ENCODE measurements around the gene CTAG1A. TPM values are rescaled to one million over a fixed set of nuclear protein-coding genes. Genes with fewer than 3 reads are reported as not detected.
A peak's percentile ranks its signal among the peaks of the same experiment; 100 is the strongest.
"Not testable (repeated sequence)": the region's sequence is repeated elsewhere in the genome, so short reads cannot be mapped to it uniquely, and the experiment has no call there.

CTAG1A gene
- total RNA-seq, 2 donors from 2014 or later: not detected

DNA sequence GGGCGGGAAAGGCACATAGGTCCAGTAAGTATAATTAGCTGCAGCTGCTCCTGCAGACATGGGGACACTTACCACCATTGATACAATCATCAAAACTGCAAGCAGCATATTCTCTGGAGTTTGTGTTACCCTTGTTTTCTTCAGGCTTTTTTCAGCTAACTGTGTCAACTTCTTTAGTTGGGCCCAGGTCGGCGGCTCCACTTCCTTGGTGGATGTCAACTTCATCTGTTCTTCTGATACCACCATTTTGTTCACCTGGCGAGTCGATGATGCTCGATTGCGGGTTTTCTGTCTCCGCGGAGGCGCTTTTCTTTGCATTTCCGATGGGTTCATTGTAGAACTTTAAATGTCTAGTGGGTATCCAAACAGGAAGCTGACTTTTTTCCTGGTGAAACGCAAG is 26.2 kb downstream of the CTAG1A start:
- H3K9ac ChIP-seq (ENCODE audit: extremely low read depth, low read length, poor library complexity, severe bottlenecking); H3K4me3 Mint-ChIP-seq; H3K27me3 Mint-ChIP-seq (ENCODE audit: insufficient read depth); H3K27ac ChIP-seq (ENCODE audit: low read depth, low read length); H3K36me3 Mint-ChIP-seq (ENCODE audit: low read depth); H3K4me1 Mint-ChIP-seq; H3K4me1 ChIP-seq (ENCODE audit: control insufficient read depth, insufficient read depth, low read length); H3K27ac Mint-ChIP-seq; H3K36me3 ChIP-seq (ENCODE audit: control insufficient read depth, insufficient read depth, low read length); H3K9me3 ChIP-seq (ENCODE audit: control insufficient read depth, low read length); H3K4me3 ChIP-seq (ENCODE audit: low read length); DNase-seq; H3K27me3 ChIP-seq (ENCODE audit: control insufficient read depth, insufficient read depth, low read length, poor library complexity, severe bottlenecking): not testable (repeated sequence)
- H3K9me3 Mint-ChIP-seq: peaks cover 48% of the 10 kb centered on the region
- 84 to 90% methylated on average over 4 to 6 of the region's 12 CpGs for WGBS, 2 experiments (ENCODE audit: insufficient coverage in 1 of 2, insufficient read length in 1 of 2)

DNA sequence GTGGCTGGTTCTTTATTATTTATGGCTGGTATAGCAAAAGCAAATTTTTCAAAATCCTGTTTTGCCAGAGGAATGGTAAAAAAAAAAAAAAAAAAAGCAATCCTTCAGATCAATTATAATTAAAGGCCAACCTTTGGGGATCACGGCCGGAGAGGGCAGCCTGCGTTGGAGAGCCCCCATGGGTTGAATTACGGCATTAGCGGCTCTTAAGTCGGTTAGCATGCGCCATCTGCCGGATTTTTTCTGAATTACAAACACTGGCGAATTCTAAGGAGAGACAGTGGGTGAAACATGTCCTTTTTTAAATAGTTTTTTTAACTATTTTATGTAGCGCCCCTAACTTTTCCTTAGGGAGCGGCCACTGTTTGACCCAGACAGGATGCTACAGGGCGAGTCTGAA is 28.7 kb downstream of the CTAG1A start:
- not testable (repeated sequence) for H3K9me3 ChIP-seq (ENCODE audit: control insufficient read depth, low read length); H3K4me1 Mint-ChIP-seq; H3K4me3 Mint-ChIP-seq; H3K27me3 ChIP-seq (ENCODE audit: control insufficient read depth, insufficient read depth, low read length, poor library complexity, severe bottlenecking); DNase-seq; H3K36me3 Mint-ChIP-seq (ENCODE audit: low read depth); H3K9ac ChIP-seq (ENCODE audit: extremely low read depth, low read length, poor library complexity, severe bottlenecking); H3K27ac ChIP-seq (ENCODE audit: low read depth, low read length); H3K36me3 ChIP-seq (ENCODE audit: control insufficient read depth, insufficient read depth, low read length); H3K27ac Mint-ChIP-seq; H3K4me3 ChIP-seq (ENCODE audit: low read length); H3K27me3 Mint-ChIP-seq (ENCODE audit: insufficient read depth); H3K4me1 ChIP-seq (ENCODE audit: control insufficient read depth, insufficient read depth, low read length)
- no CpG with 5 or more reads among the region's 12 CpGs for WGBS, 2 experiments (ENCODE audit: insufficient coverage in 1 of 2, insufficient read length in 1 of 2)
- peaks cover 31% of the 10 kb centered on the region for H3K9me3 Mint-ChIP-seq

DNA sequence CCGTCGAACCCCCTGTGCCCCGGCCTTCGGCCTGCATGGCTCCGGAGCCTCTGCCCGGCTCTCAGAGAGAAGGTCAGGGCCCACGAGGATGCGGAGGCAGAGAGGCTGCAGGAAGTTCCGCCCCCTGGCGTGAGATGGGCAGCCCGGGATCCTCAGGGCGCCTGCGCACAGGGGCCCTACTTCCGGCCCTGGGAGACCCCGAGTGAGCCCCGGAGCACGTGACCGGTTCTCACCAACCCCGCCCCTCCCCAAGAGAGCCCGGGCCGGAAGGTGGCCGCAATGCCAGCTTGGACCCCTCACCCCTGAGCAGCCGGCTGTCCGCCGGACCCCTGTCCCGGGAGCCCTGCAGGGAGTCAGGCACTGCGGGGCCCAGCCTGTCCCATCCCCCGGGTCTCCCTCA is 34.2 kb downstream of the CTAG1A start, which contains the start of gene CTAG1B:
Gene CTAG1B, minus strand, starts transcription at position 101 of the 400 bp plus-strand sequence. Its CDS starts 64 bp downstream, at position 37.
- H3K36me3 Mint-ChIP-seq (ENCODE audit: low read depth); H3K27me3 Mint-ChIP-seq (ENCODE audit: insufficient read depth); H3K4me1 Mint-ChIP-seq; DNase-seq; H3K27me3 ChIP-seq (ENCODE audit: control insufficient read depth, insufficient read depth, low read length, poor library complexity, severe bottlenecking); H3K9me3 Mint-ChIP-seq; H3K4me3 ChIP-seq (ENCODE audit: low read length); H3K36me3 ChIP-seq (ENCODE audit: control insufficient read depth, insufficient read depth, low read length); H3K27ac Mint-ChIP-seq; H3K9me3 ChIP-seq (ENCODE audit: control insufficient read depth, low read length); H3K9ac ChIP-seq (ENCODE audit: extremely low read depth, low read length, poor library complexity, severe bottlenecking); H3K4me3 Mint-ChIP-seq; H3K27ac ChIP-seq (ENCODE audit: low read depth, low read length); H3K4me1 ChIP-seq (ENCODE audit: control insufficient read depth, insufficient read depth, low read length): not testable (repeated sequence)
- WGBS, 2 experiments (ENCODE audit: insufficient coverage in 1 of 2, insufficient read length in 1 of 2): no CpG with 5 or more reads among the region's 28 CpGs

DNA sequence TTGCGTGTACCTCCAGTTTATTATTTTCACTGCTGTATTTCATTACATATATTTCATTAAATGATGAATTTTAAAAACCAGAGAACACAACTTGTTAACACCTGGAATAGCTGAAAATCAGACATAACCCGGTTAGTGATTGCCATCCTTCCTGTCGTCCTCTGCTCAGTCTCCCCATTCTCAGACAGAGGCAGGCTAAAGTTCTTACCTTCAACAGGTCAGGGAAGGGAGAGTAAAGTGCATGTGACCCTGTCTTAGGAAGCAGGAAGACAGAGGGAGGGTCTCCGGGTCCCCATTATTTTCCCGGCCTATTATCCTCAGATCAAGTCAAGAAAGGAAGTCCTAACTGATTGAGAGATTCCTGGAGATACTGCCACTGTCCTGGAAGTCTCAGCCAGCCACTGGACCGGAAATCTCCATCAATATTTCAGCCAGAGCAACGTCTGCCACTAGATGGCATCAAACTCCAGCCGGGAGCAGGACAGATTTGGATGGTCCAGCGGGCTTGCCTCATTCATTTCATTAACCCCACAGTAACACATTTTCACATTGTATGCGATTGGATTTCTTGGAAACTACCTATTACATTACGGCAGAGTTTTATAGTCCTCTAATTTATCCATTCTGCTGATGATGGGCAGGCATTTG is 36.0 kb downstream of the CTAG1A start:
- DNase-seq; H3K36me3 Mint-ChIP-seq (ENCODE audit: low read depth); H3K27ac ChIP-seq (ENCODE audit: low read depth, low read length); H3K4me1 ChIP-seq (ENCODE audit: control insufficient read depth, insufficient read depth, low read length); H3K4me1 Mint-ChIP-seq; H3K27me3 Mint-ChIP-seq (ENCODE audit: insufficient read depth); H3K9me3 Mint-ChIP-seq; H3K27me3 ChIP-seq (ENCODE audit: control insufficient read depth, insufficient read depth, low read length, poor library complexity, severe bottlenecking); H3K9ac ChIP-seq (ENCODE audit: extremely low read depth, low read length, poor library complexity, severe bottlenecking); H3K4me3 Mint-ChIP-seq; H3K27ac Mint-ChIP-seq; H3K36me3 ChIP-seq (ENCODE audit: control insufficient read depth, insufficient read depth, low read length); H3K4me3 ChIP-seq (ENCODE audit: low read length); H3K9me3 ChIP-seq (ENCODE audit: control insufficient read depth, low read length): not testable (repeated sequence)
- WGBS, 2 experiments (ENCODE audit: insufficient coverage in 1 of 2, insufficient read length in 1 of 2): 70% methylated on average over 2 of the region's 11 CpGs; no CpG with 5 or more reads in 1 of the 2 experiments
- TF ChIP-seq, protein P1, sequence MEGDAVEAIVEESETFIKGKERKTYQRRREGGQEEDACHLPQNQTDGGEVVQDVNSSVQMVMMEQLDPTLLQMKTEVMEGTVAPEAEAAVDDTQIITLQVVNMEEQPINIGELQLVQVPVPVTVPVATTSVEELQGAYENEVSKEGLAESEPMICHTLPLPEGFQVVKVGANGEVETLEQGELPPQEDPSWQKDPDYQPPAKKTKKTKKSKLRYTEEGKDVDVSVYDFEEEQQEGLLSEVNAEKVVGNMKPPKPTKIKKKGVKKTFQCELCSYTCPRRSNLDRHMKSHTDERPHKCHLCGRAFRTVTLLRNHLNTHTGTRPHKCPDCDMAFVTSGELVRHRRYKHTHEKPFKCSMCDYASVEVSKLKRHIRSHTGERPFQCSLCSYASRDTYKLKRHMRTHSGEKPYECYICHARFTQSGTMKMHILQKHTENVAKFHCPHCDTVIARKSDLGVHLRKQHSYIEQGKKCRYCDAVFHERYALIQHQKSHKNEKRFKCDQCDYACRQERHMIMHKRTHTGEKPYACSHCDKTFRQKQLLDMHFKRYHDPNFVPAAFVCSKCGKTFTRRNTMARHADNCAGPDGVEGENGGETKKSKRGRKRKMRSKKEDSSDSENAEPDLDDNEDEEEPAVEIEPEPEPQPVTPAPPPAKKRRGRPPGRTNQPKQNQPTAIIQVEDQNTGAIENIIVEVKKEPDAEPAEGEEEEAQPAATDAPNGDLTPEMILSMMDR (conservative IDR thresholded peaks at IDR 0.05): peak; percentile 10

DNA sequence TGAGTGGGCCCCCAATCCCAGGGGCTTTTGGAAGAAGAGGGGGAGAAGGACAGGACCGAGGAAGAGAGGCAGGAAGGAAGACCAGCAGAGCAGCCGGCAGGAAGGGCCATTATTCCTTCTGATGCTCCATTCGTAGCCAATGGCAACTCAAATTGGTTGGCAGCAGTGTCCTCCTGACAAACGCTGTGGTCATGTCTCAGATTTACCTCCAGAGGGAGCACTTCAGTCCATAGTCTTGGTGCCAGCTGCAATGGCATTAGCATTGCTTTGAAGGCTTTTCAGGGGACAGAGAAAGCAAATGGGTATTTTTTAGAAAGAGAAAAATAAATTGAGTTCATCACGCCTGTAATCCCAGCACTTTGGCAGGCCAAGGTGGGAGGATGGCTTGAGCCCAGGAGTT is 44.0 kb downstream of the CTAG1A start:
- not testable (repeated sequence) for H3K27me3 ChIP-seq (ENCODE audit: control insufficient read depth, insufficient read depth, low read length, poor library complexity, severe bottlenecking); H3K27ac Mint-ChIP-seq; H3K27me3 Mint-ChIP-seq (ENCODE audit: insufficient read depth); H3K4me1 Mint-ChIP-seq; H3K9me3 Mint-ChIP-seq; H3K4me3 ChIP-seq (ENCODE audit: low read length); H3K36me3 Mint-ChIP-seq (ENCODE audit: low read depth); H3K4me1 ChIP-seq (ENCODE audit: control insufficient read depth, insufficient read depth, low read length); H3K9me3 ChIP-seq (ENCODE audit: control insufficient read depth, low read length); H3K9ac ChIP-seq (ENCODE audit: extremely low read depth, low read length, poor library complexity, severe bottlenecking); H3K4me3 Mint-ChIP-seq; H3K36me3 ChIP-seq (ENCODE audit: control insufficient read depth, insufficient read depth, low read length); DNase-seq; H3K27ac ChIP-seq (ENCODE audit: low read depth, low read length)
- no CpG with 5 or more reads among the region's 5 CpGs for WGBS, 2 experiments (ENCODE audit: insufficient coverage in 1 of 2, insufficient read length in 1 of 2)

DNA sequence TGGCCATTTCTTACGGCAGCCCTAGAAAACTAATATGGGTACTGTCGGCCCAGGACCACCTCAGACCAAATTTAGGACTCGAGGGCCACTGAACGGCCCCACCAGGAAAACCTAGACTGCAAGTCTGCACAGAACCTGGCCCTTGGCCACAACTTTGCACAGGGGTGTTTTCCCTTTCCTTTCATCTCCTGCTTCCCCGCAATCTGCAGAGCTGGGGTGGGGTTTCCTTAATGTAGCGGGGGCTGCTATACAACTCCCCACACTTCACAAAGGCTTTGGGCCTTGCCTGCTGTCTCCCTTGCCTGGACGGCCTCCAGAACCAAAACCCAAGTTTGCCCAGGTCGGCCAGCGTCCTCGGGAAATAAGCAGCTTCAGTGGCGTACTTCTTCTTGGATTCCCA is 46.0 kb downstream of the CTAG1A start:
- not testable (repeated sequence) for H3K27ac ChIP-seq (ENCODE audit: low read depth, low read length); H3K4me1 Mint-ChIP-seq; H3K4me3 ChIP-seq (ENCODE audit: low read length); H3K27ac Mint-ChIP-seq; H3K36me3 Mint-ChIP-seq (ENCODE audit: low read depth); H3K27me3 Mint-ChIP-seq (ENCODE audit: insufficient read depth); DNase-seq; H3K4me1 ChIP-seq (ENCODE audit: control insufficient read depth, insufficient read depth, low read length); H3K9me3 Mint-ChIP-seq; H3K27me3 ChIP-seq (ENCODE audit: control insufficient read depth, insufficient read depth, low read length, poor library complexity, severe bottlenecking); H3K9ac ChIP-seq (ENCODE audit: extremely low read depth, low read length, poor library complexity, severe bottlenecking); H3K36me3 ChIP-seq (ENCODE audit: control insufficient read depth, insufficient read depth, low read length); H3K9me3 ChIP-seq (ENCODE audit: control insufficient read depth, low read length); H3K4me3 Mint-ChIP-seq
- WGBS, 2 experiments (ENCODE audit: insufficient coverage in 1 of 2, insufficient read length in 1 of 2): no CpG with 5 or more reads among the region's 11 CpGs
